22Rv1 (cell line): ENCODE measurements around the gene TM4SF5.

Source experiments
- H3K27ac ChIP-seq: fragments of 450-650 bp; 2 replicates; pipeline ENCODE4 v1.5.1; 2017
- ZFX ChIP-seq: fragments of 450-650 bp; IDR thresholded peaks from 2 replicates; pipeline ENCODE4 v1.6.1; 2017; ENCODE audit warnings: antibody characterized with exemption, borderline replicate concordance
- TF ChIP-seq, protein P1 (sequence below): fragments of 450-650 bp; IDR thresholded peaks from 2 replicates; pipeline ENCODE4 v1.5.1; 2017; ENCODE audit warnings: mild to moderate bottlenecking

TM4SF5 gene

DNA sequence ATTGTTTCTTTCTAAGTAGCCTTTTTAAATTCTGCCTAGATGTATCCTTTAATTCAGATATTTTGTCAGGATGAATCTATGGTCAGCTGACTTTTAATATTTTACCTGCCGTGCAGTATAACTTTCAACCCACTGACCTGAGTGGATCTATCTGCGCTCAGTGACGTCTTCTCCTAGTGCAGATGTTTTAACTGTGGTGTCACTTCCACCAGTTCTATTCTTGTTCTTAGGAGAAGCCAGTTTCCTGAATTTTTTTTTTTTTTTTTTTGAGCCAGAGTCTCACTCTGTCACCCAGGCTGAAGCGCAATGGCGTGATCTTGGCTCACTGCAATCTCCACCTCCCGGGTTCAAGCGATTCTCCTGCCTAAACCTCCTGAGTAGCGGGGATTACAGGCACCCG is 5.0 kb upstream of the TM4SF5 start:
- TF ChIP-seq, protein P1, sequence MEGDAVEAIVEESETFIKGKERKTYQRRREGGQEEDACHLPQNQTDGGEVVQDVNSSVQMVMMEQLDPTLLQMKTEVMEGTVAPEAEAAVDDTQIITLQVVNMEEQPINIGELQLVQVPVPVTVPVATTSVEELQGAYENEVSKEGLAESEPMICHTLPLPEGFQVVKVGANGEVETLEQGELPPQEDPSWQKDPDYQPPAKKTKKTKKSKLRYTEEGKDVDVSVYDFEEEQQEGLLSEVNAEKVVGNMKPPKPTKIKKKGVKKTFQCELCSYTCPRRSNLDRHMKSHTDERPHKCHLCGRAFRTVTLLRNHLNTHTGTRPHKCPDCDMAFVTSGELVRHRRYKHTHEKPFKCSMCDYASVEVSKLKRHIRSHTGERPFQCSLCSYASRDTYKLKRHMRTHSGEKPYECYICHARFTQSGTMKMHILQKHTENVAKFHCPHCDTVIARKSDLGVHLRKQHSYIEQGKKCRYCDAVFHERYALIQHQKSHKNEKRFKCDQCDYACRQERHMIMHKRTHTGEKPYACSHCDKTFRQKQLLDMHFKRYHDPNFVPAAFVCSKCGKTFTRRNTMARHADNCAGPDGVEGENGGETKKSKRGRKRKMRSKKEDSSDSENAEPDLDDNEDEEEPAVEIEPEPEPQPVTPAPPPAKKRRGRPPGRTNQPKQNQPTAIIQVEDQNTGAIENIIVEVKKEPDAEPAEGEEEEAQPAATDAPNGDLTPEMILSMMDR, result no peak
- no peak for TF ChIP-seq ZFX
- no peak overlapping the region for H3K27ac ChIP-seq

DNA sequence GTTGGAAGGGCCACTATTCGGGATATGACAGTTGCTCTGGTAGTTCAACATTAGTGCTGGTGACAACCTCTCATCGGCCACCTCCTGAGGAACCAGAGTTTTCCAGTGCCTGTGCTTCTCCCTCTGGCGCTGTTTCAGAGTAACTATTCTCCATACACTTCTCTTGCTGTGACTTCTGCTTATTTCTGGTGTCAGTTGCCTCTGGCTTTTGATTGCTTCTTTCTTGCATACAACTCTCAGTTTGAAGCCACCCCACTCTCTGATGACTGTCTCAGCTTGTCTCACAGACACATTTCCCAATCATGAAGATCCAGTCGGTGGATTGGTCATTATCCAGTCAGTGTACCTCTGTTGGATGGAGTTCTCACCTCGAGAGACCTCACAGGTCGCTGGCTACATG is 3.4 kb upstream of the TM4SF5 start:
- no peak overlapping the region for H3K27ac ChIP-seq
- TF ChIP-seq, protein P1, result no peak
- no peak for TF ChIP-seq ZFX

DNA sequence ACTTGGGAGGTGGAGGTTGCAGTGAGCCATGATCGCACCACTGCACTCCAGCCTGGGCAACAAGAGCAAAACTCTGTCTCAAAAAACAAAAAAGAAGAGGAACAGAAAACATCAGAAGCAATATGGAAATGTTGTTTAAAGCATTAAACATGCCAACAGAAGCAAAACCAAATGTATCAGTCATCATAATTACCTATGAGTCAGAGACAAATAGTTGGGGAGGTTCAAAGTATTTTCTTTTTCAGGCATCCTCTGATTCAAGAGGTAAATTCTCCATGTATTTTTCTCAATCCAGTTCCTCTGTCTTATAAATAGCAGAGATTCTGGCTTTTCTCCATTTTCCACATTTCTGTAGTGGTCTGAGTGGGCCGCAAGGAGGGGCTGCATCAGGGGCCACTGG is 2.1 kb upstream of the TM4SF5 start:
- no peak overlapping the region for H3K27ac ChIP-seq
- TF ChIP-seq, protein P1, result no peak
- TF ChIP-seq ZFX, result no peak

DNA sequence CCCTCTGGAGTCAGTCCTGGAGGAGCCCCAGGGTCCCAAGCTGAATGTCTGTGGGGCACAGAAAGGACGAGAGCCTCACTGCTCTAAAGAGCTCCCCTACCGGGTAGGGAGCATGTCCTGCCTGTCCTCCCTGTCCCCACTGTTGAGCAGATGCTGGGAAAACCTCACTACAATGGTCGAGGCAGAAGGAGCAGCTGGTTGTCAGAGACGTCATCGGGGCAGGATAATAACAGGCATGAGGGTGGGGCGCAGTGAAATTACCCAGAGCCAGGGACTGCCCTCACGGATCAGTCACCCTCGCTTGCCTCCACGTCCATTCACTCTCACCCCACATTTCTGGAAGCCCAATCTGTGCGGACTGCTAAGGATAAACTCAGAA is 538 bp downstream of the TM4SF5 start:
- TF ChIP-seq ZFX, result no peak
- TF ChIP-seq, protein P1, result no peak
- no peak overlapping the region for H3K27ac ChIP-seq

DNA sequence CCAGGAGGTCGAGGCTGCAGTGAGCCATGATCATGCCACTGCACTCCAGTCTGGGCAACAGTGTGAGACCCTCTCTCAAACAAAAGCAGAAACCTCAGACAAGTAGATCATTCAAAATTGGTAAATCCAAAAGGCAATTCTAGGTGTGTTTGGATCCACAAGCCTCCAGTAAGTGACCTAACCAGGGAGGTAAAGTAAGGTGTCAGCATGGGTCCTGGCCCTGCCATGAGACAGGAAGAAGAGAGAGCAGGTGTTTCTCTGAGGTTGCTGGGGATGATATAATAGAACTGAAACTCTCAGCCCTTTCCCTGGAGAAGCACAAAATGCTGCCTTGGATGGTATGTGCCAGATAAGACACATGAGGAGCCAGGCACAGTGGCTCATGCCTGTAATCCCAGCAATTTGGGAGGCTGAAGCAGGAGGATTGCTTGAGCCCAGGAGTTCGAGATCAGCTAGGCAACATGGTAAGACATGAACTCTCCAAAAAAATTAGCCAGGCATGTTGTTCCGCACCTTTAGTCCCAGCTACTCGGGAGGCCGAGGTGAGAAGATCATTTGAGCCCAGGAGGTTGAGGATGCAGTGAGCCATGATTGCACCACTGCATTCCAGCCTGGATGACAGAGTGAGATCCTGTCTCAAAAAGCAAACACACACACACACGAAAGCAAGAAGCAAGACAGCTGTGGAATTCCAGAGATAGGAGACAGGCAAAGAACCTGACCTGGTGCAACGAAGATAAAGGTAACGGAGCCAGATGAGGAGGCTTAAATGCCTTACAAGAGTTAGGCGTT is 6.5 kb downstream of the TM4SF5 start:
- no peak overlapping the region for H3K27ac ChIP-seq
- TF ChIP-seq ZFX, result no peak
- TF ChIP-seq, protein P1, result no peak

DNA sequence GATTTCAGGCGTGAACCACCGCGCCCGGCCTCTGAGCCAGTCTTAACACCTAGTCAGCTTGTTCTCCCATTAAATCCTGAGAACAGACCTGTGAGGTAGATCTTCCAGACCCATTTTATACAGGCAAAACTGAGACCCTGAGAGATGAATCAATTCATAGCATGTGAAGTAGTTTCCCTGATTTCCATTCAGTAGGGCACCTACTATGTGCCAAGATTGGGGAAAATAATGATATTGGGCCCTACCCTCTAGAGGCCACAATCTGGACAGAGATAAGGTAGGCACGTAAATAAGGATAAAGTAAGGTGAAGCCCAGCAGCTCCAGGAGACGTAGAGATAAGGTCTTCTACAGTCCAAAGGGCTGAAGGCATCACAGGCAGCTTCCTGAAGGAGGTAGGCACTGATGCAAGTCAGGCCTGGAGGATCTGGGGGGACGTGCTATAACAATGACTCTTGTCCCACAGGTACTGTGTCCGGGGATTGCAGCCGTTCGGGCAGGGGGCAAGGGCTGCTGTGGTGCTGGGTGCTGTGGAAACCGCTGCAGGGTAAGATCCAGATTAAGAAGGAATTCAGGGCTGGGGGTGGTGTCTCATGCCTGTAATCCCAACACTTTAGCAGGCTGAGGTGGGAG is 8.8 kb downstream of the TM4SF5 start:
- no peak overlapping the region for H3K27ac ChIP-seq
- TF ChIP-seq, protein P1, result no peak
- TF ChIP-seq ZFX, result no peak

DNA sequence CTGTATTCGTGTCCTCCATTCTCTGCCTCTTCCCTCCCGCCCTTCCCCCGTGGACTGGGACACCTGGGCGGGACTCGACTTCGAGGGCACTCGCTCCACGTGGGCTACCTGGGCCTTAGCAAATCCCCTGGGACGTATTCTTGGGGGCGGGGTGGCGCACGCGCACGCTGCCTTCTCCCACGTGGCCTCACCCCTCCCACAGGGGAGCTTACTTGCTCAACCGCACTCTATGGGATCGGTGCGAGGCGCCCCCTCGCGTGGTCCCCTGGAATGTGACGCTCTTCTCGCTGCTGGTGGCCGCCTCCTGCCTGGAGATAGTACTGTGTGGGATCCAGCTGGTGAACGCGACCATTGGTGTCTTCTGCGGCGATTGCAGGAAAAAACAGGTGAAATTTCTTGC is 11.0 kb downstream of the TM4SF5 start:
- TF ChIP-seq, protein P1, result no peak; the same call in 1 of the 2 replicates
- TF ChIP-seq ZFX, result no peak
- H3K27ac ChIP-seq, result no peak overlapping the region
